ENCODE results near the gene BBC3. TPM values are rescaled to one million over a fixed set of nuclear protein-coding genes. Genes with fewer than 3 reads are reported as not detected.
A peak's percentile ranks its signal among the peaks of the same experiment; 100 is the strongest.

Gene BBC3
- total and polyA plus RNA-seq, 2 experiments from 2014 or later = 6.3 to 14.6 TPM

- Histone ChIP-seq H3K9me3 (ENCODE audit: low read depth) (no peaks in the 10 kb centered on the region), H3K4me2 (ENCODE audit: unreplicated experiment) (peak overlapping the region; percentile 75), H3K36me3 (ENCODE audit: low read depth) (no peaks in the 10 kb centered on the region), H3K27ac (no peak overlapping the region), H3K27me3 (replicated peaks; ENCODE audit: insufficient read depth) (no peaks in the 10 kb centered on the region), H3K79me2 (ENCODE audit: insufficient read depth) (no peaks in the 10 kb centered on the region), H3K4me3 (peak overlapping the region; percentile 59), H3K4me1 (ENCODE audit: insufficient read depth) (0 out of 2 replicates have a peak, but pooled peaks cover 7% of the 10 kb centered on the region), H4K20me1 (ENCODE audit: insufficient read depth) (no peaks in the 10 kb centered on the region), H3F3A (ENCODE audit: insufficient read depth) (peaks cover 7% of the 10 kb centered on the region; the same call in 1 of the 2 replicates), H3K9ac (peak overlapping the region; percentile 60), H2AFZ (peak overlapping the region; percentile 88), H3K9me2 (ENCODE audit: insufficient read depth) (no peaks in the 10 kb centered on the region)
- no peak for TF ChIP-seq EZH2phosphoT487 (IDR thresholded peaks at IDR 0.05; ENCODE audit: insufficient read depth, low read depth)
- TF ChIP-seq EZH2 (IDR thresholded peaks at IDR 0.05; ENCODE audit: insufficient read depth, poor library complexity, severe bottlenecking) = no peak
- peak; percentile 81 for DNase-seq
- WGBS, 2 experiments (ENCODE audit: low coverage in 1 of 2, low lambda C conversion rate in 2 of 2, missing lambda C conversion rate in 2 of 2) = 18 to 19% methylated on average over 25 of the region's 25 CpGs
- in situ Hi-C loops (cut with MboI) = no loop called here
These were observed 16.4 kb upstream of the BBC3 start for GRCh38 chr19:47247308-47247990.

- H3K36me3 ChIP-seq (ENCODE audit: low read depth) = no peaks in the 10 kb centered on the region
- peaks cover 17% of the 10 kb centered on the region for H3K4me1 ChIP-seq (ENCODE audit: insufficient read depth)
- peak; percentile 99 for DNase-seq
- WGBS, 2 experiments (ENCODE audit: low coverage in 1 of 2, low lambda C conversion rate in 2 of 2, missing lambda C conversion rate in 2 of 2) = 1% methylated on average over 30 to 46 of the region's 46 CpGs
- TF ChIP-seq EZH2phosphoT487 (IDR thresholded peaks at IDR 0.05; ENCODE audit: insufficient read depth, low read depth) (no peak), EZH2 (IDR thresholded peaks at IDR 0.05; ENCODE audit: insufficient read depth, poor library complexity, severe bottlenecking) (no peak)
- H3K9ac ChIP-seq = peak overlapping the region; percentile 91
- in situ Hi-C loops (cut with MboI) = no loop called here
- peak overlapping the region; percentile 84 for H3K4me2 ChIP-seq (ENCODE audit: unreplicated experiment)
- peaks cover 18% of the 10 kb centered on the region for H3F3A ChIP-seq (ENCODE audit: insufficient read depth)
- no peaks in the 10 kb centered on the region for H3K79me2 ChIP-seq (ENCODE audit: insufficient read depth)
- peak overlapping the region; percentile 76 for H3K4me3 ChIP-seq
- H2AFZ ChIP-seq = peak overlapping the region; percentile 76
- no peaks in the 10 kb centered on the region for H3K9me3 ChIP-seq (ENCODE audit: low read depth)
- peak overlapping the region; percentile 87 for H3K27ac ChIP-seq
- H3K9me2 ChIP-seq (ENCODE audit: insufficient read depth) = no peaks in the 10 kb centered on the region
- H3K27me3 ChIP-seq (replicated peaks; ENCODE audit: insufficient read depth) = no peaks in the 10 kb centered on the region
- H4K20me1 ChIP-seq (ENCODE audit: insufficient read depth) = no peaks in the 10 kb centered on the region
These were observed 13.0 kb upstream of the BBC3 start for GRCh38 chr19:47243776-47244547.

- H3K9me3 ChIP-seq (ENCODE audit: low read depth) = no peaks in the 10 kb centered on the region
- peak overlapping the region; percentile 84 for H3K4me2 ChIP-seq (ENCODE audit: unreplicated experiment)
- no peaks in the 10 kb centered on the region for H3K79me2 ChIP-seq (ENCODE audit: insufficient read depth)
- peak overlapping the region; percentile 87 for H3K27ac ChIP-seq
- peaks cover 17% of the 10 kb centered on the region for H3K4me1 ChIP-seq (ENCODE audit: insufficient read depth)
- no peak for DNase-seq
- H3K9ac ChIP-seq = peak overlapping the region; percentile 91
- no peaks in the 10 kb centered on the region for H3K9me2 ChIP-seq (ENCODE audit: insufficient read depth)
- peak overlapping the region; percentile 76 for H3K4me3 ChIP-seq
- WGBS, 2 experiments (ENCODE audit: low coverage in 1 of 2, low lambda C conversion rate in 2 of 2, missing lambda C conversion rate in 2 of 2) = 31 to 35% methylated on average over 6 to 9 of the region's 9 CpGs
- H3K27me3 ChIP-seq (replicated peaks; ENCODE audit: insufficient read depth) = no peaks in the 10 kb centered on the region
- peaks cover 23% of the 10 kb centered on the region for H3F3A ChIP-seq (ENCODE audit: insufficient read depth)
- in situ Hi-C loops (cut with MboI) = no loop called here
- TF ChIP-seq EZH2 (IDR thresholded peaks at IDR 0.05; ENCODE audit: insufficient read depth, poor library complexity, severe bottlenecking) = no peak
- TF ChIP-seq EZH2phosphoT487 (IDR thresholded peaks at IDR 0.05; ENCODE audit: insufficient read depth, low read depth) = no peak
- peak overlapping the region; percentile 59 for H2AFZ ChIP-seq
- no peaks in the 10 kb centered on the region for H3K36me3 ChIP-seq (ENCODE audit: low read depth)
- H4K20me1 ChIP-seq (ENCODE audit: insufficient read depth) = no peaks in the 10 kb centered on the region
These were observed 12.4 kb upstream of the BBC3 start for GRCh38 chr19:47243364-47243775.

- H3K79me2 ChIP-seq (ENCODE audit: insufficient read depth) = no peaks in the 10 kb centered on the region
- H3K36me3 ChIP-seq (ENCODE audit: low read depth) = no peaks in the 10 kb centered on the region
- H3F3A ChIP-seq (ENCODE audit: insufficient read depth) = peaks cover 23% of the 10 kb centered on the region
- DNase-seq = no peak
- H3K4me2 ChIP-seq (ENCODE audit: unreplicated experiment) = no peak overlapping the region
- no peaks in the 10 kb centered on the region for H3K9me2 ChIP-seq (ENCODE audit: insufficient read depth)
- 80% methylated on average over 7 of the region's 7 CpGs for WGBS, 2 experiments (ENCODE audit: low coverage in 1 of 2, low lambda C conversion rate in 2 of 2, missing lambda C conversion rate in 2 of 2)
- no peaks in the 10 kb centered on the region for H3K27me3 ChIP-seq (replicated peaks; ENCODE audit: insufficient read depth)
- in situ Hi-C loops (cut with MboI) = no loop called here
- H4K20me1 ChIP-seq (ENCODE audit: insufficient read depth) = no peaks in the 10 kb centered on the region
- H2AFZ ChIP-seq = no peak overlapping the region
- TF ChIP-seq EZH2phosphoT487 (IDR thresholded peaks at IDR 0.05; ENCODE audit: insufficient read depth, low read depth) (no peak), EZH2 (IDR thresholded peaks at IDR 0.05; ENCODE audit: insufficient read depth, poor library complexity, severe bottlenecking) (no peak)
- no peaks in the 10 kb centered on the region for H3K9me3 ChIP-seq (ENCODE audit: low read depth)
- H3K4me1 ChIP-seq (ENCODE audit: insufficient read depth) = peaks cover 14% of the 10 kb centered on the region
- no peak overlapping the region for H3K4me3 ChIP-seq
- peak overlapping the region; percentile 55; the same call in 1 of the 2 replicates for H3K27ac ChIP-seq
- no peak overlapping the region for H3K9ac ChIP-seq
These were observed 11.0 kb upstream of the BBC3 start for GRCh38 chr19:47241919-47242577.

All from GM23248 (cell line).